ENCODE results near the gene MBIP.

The MBIP gene

DNA sequence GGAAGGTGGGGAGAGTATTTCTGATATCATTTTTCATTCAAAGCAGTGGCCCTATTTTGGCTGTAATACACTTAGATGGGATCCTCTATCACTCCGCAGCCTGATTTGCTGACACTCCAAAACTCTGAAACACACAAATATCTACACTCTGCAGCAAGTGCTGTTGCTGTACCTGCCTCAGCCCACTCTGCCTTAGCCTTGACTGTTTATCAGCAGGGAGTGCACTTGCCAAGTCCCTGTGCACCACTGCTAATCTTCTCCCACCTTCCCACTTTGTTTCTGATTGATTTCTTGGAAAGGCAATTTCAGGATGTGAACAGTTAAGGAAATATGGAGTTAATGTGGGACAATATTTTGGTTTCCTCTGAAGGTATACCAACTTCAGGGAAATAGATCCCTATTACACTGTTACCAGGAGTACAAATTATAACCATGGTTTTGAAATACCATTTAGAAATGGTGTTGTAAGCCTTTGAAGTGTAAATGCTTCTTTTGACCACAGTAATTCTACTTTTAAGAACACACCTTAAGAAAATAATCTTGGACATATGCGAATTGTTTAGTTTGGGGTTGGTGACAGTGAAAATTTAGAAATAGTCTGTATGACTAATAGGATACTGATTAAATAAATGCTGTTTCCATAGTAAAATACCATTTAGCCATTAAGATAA is 59.3 kb downstream of the MBIP start:
- TF ChIP-seq, protein P1, sequence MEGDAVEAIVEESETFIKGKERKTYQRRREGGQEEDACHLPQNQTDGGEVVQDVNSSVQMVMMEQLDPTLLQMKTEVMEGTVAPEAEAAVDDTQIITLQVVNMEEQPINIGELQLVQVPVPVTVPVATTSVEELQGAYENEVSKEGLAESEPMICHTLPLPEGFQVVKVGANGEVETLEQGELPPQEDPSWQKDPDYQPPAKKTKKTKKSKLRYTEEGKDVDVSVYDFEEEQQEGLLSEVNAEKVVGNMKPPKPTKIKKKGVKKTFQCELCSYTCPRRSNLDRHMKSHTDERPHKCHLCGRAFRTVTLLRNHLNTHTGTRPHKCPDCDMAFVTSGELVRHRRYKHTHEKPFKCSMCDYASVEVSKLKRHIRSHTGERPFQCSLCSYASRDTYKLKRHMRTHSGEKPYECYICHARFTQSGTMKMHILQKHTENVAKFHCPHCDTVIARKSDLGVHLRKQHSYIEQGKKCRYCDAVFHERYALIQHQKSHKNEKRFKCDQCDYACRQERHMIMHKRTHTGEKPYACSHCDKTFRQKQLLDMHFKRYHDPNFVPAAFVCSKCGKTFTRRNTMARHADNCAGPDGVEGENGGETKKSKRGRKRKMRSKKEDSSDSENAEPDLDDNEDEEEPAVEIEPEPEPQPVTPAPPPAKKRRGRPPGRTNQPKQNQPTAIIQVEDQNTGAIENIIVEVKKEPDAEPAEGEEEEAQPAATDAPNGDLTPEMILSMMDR (conservative IDR thresholded peaks at IDR 0.05): no peak
- no peak overlapping the region for H3K27ac ChIP-seq

DNA sequence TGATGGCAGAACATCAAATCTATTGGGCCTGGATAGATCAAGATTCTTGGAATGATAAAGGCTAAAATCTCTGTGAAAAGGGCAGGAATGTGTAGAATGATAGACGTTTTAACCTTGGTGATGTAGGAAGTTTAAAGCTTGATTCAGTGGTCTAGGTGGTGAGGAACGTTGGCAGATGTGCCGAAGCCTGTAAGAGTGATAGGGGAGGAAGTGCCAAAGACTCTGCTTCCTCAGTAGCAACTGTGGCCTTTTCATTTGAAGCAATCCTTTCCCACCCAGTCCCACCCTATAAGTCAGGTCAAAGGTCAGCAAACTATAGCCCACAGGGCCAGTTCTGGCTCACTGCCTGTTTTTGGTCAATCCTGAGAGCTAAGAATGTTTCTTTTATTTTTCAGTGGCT is 62.2 kb downstream of the MBIP start:
- TF ChIP-seq, protein P1 (conservative IDR thresholded peaks at IDR 0.05): no peak
- H3K27ac ChIP-seq: peak overlapping the region; percentile 86; the same call in 1 of the 2 replicates

DNA sequence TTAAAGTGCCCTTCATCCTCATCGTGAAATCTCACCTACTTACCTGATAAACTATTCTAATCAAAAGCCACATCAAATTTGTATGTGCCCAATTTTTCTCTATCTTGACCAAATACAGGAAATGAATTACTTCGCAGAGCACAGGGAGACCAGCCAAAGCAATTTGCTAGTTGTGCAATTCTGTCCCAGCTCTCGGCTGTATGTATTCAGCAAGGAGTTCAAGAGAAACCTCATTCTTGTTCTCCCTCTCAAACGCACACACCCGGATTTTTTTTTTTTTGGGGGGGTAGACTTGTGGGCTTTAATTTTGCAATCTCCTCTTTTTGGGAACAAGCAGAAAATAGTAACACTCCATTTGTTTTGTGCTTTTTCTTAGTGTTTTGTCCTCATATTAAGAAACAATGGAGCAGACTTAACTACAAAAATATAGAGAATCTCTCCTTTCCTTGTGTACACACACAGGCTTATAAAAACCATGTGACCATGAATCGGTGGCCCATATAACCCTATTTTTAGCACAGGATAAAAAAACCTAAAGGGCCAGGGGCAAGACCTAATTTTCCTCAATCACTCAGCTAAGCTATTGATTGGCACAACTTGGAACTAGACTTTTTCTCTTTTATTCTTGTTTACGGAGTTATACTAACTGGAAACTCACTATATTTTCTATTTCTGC is 64.2 kb downstream of the MBIP start:
- TF ChIP-seq, protein P1 (conservative IDR thresholded peaks at IDR 0.05): no peak
- peak overlapping the region; percentile 86 for H3K27ac ChIP-seq

DNA sequence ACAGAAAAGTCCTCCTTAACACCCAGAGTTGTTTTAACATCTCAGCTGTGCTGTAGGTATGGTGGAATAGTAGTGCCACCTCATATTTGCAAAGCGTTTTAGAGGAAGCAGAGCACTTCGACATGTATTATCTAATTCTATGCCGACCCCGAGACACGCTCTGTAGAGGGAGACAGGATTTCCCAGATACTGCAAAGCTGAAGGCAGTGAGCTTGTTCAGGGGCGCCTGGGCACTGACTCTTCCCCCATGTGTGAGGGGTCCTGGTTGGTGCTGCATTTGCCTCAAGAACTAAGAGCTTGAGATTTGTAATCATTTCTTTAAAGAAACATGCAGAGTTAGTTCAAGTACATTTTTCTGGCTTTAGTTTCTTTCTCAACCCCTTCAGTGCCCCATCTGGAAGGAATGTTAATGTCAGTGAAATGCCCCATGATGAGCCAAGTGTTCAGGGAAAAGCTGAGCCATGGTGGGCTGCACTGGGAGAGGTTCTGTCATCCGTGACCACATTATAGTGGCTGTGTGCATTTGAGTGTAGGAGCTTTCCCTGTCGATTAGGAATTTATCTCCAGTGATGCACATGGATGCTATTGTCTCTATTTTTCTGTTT is 66.3 kb downstream of the MBIP start:
- peak overlapping the region; percentile 86; the same call in 1 of the 2 replicates for H3K27ac ChIP-seq
- TF ChIP-seq, protein P1 (conservative IDR thresholded peaks at IDR 0.05): no peak
